T-helper 2 cell treated with Interferon-gamma antibody and Interleukin-4, amounts not matched to agents 5 μg/mL and 100 μg/mL, for 36 hours (primary cell): ENCODE data around the gene LMF2.
A peak's percentile ranks its signal among the peaks of the same experiment; 100 is the strongest.

Experiments used
- DNase-seq: peaks from one replicate; pipeline ENCODE4 v3.0.0; 2021; ENCODE audit warnings: low spot score
- H3K27ac Mint-ChIP-seq: one replicate; pipeline ENCODE4 v1.8.0; 2021; ENCODE audit warnings: mild to moderate bottlenecking, mixed read lengths
- H3K27me3 Mint-ChIP-seq: one replicate; pipeline ENCODE4 v1.8.0; 2021; ENCODE audit warnings: low read depth, mixed read lengths
- H3K36me3 Mint-ChIP-seq: one replicate; pipeline ENCODE4 v1.8.0; 2021; ENCODE audit warnings: low read depth, mixed read lengths
- H3K4me1 Mint-ChIP-seq: one replicate; pipeline ENCODE4 v1.8.0; 2021; ENCODE audit warnings: low read depth, mixed read lengths
- H3K4me3 Mint-ChIP-seq: one replicate; pipeline ENCODE4 v1.8.0; 2022; ENCODE audit warnings: mild to moderate bottlenecking, moderate library complexity, mixed read lengths
- H3K9me3 Mint-ChIP-seq: one replicate; pipeline ENCODE4 v1.8.0; 2021; ENCODE audit warnings: mixed read lengths

LMF2 gene

DNA sequence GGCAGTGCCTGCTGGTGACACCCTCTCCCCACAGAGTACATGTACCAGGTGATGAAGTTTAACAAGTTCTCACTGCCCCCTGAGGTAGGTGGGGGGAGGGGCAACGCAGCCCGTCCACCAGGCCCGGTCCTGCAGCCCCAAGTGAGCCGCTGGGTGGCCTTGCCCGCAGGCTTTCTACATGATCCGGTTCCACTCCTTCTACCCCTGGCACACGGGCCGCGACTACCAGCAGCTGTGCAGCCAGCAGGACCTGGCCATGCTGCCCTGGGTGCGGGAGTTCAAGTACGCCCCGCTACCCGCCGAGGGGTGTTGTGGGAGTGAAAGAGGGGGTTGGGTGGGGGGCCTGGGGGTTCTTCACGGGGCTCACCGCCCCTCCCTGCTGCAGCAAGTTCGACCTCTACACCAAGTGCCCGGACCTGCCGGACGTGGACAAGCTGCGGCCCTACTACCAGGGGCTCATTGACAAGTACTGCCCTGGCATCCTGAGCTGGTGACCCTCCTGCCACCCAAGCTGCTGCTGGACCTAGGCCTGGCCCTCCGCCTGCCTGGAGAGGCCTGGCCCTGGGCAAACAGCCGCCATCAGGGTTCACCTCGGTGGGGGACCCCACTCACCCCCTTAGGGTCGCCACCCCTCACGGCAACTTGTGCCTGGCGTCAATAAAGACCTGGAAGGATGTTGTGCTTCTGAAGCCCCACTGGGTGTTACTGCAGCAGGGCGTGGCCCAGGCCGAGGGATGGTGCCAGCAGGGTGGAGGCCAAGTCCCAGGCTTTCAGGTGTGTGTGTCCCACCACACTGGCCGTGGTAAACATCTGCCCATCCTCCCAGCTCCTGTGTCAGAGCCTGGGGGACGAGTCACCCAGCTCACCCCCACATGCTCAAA lies 17.9 kb downstream of the LMF2 start:
- no peak for DNase-seq
- H3K4me3 Mint-ChIP-seq = no peak overlapping the region
- no peaks in the 10 kb centered on the region for H3K27me3 Mint-ChIP-seq
- no peaks in the 10 kb centered on the region for H3K9me3 Mint-ChIP-seq
- no peak overlapping the region for H3K27ac Mint-ChIP-seq
- peaks cover 6% of the 10 kb centered on the region for H3K4me1 Mint-ChIP-seq
- no peaks in the 10 kb centered on the region for H3K36me3 Mint-ChIP-seq

- no peak overlapping the region for H3K27ac Mint-ChIP-seq
- peaks cover 6% of the 10 kb centered on the region for H3K4me1 Mint-ChIP-seq
- no peak for DNase-seq
- H3K9me3 Mint-ChIP-seq = no peaks in the 10 kb centered on the region
- H3K36me3 Mint-ChIP-seq = no peaks in the 10 kb centered on the region
- H3K27me3 Mint-ChIP-seq = no peaks in the 10 kb centered on the region
- no peak overlapping the region for H3K4me3 Mint-ChIP-seq
These were observed 18.6 kb downstream of the LMF2 start for GRCh38 chr22:50488886-50489285.

DNA sequence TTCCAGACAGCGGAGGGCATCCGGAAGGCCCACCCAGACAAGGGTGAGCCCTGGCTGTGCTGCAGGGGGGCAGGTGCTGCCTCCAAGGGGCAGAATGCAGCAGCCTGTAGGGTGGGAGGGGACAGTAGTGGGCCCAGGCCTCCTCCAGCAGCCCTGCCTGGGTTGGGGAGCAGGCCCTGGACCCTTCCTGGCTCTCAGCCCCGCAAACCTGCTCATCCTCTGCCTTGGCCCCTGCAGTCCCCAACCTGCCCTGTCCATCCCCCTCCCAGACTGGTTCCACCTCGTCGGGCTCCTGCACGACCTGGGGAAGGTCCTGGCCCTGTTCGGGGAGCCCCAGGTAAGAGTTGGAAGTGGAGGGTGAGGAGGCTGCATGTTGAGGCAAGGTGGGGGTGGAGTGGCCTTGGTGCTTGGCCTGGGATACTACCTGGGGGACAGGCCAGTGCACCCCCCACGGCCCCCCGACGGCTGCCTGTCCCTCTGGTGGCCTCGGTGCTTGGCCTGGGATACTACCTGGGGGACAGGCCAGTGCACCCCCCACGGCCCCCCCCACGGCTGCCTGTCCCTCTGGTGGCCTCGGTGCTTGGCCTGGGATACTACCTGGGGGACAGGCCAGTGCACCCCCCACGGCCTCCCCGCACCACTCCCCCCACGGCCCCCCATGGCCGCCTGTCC lies 19.4 kb downstream of the LMF2 start:
- no peak overlapping the region for H3K27ac Mint-ChIP-seq
- DNase-seq = no peak
- H3K4me3 Mint-ChIP-seq = no peak overlapping the region
- peaks cover 6% of the 10 kb centered on the region for H3K4me1 Mint-ChIP-seq
- no peaks in the 10 kb centered on the region for H3K36me3 Mint-ChIP-seq
- H3K9me3 Mint-ChIP-seq = no peaks in the 10 kb centered on the region
- no peaks in the 10 kb centered on the region for H3K27me3 Mint-ChIP-seq

DNA sequence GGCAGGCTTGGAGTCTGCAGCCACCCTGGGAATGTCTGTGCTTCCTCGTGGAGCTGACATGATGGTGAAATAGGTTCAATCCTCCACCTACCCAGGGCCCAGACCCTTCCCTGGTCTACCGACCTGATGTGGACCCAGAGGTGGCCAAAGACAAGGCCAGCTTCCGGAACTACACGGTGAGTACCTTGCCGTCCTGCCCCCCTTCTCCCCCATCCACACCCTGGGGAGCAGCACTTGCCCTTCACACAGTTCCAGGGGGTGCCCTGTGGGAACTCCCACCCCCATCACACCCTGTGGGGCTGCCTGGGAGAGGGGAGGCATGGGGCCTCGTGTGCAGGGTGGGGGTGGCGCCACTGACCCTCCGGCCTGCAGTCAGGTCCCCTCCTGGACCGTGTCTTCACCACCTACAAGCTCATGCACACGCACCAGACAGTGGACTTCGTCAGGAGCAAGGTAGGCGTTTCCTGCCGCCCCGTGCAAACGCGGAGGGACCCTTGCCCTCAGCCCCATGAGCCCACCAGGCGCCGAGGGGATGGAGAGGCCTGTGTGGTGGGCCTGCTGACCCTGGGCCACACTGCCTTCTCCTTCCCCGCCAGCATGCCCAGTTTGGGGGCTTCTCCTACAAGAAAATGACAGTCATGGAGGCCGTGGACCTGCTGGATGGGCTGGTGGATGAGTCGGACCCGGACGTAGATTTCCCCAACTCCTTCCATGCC lies 20.1 kb downstream of the LMF2 start:
- no peaks in the 10 kb centered on the region for H3K9me3 Mint-ChIP-seq
- no peaks in the 10 kb centered on the region for H3K36me3 Mint-ChIP-seq
- no peak overlapping the region for H3K27ac Mint-ChIP-seq
- no peak for DNase-seq
- no peaks in the 10 kb centered on the region for H3K27me3 Mint-ChIP-seq
- H3K4me1 Mint-ChIP-seq = peaks cover 6% of the 10 kb centered on the region
- no peak overlapping the region for H3K4me3 Mint-ChIP-seq

DNA sequence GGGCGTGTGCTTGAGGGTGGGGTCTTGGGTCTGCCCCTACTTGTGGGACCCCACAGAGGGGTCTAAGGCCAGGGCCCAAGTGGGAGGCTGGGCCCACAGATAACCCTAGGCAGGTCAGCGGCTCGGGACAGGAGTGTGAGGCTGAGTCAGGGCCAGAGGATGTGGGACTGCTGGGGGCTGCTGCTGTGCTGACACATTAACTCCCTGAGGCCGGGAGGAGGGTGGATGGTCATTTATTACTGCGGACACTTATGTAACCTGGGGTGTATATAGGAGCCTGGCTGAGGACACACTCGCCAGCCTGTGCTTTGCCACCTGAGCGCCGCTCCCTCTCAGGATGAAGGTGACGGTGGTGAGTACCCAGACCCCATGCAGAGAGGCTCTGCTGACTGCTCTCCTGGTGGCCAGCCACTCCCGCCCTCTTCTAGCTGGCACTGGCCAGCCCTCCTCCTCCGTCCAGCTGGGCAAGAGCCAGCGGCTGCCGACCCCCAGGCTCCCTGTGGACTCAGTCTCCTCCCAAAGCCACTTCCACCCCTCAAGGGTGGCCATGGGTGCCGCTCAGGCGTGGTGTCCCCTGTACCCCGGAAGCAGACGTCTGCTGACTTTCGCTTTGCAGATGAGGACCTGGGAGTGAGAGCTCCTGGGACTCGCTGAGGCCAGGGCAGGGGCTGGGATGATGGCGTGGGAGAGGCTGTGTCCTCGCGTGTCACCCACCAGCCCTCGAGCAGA lies 20.8 kb downstream of the LMF2 start, which contains the start of gene MIOX:
Gene MIOX, plus strand, starts transcription at position 299 of the 729 bp plus-strand sequence. Its CDS starts 39 bp downstream, at position 338.
- Mint-ChIP-seq H3K27ac (no peak within 1 kb of the TSS), H3K4me1 (peaks cover 6% of the 10 kb centered on the region), H3K4me3 (no peak within 1 kb of the TSS), H3K9me3 (no peaks in the 10 kb centered on the region), H3K27me3 (no peaks in the 10 kb centered on the region), H3K36me3 (no peaks in the 10 kb centered on the region)
- DNase-seq = no peak

- no peak for DNase-seq
- H3K27ac Mint-ChIP-seq = peak overlapping the region; percentile 34
These were observed 22.0 kb downstream of the LMF2 start for GRCh38 chr22:50485221-50486131.

GRCh38 chr22:50483977-50484853 lies 23.3 kb downstream of the LMF2 start:
- Mint-ChIP-seq H3K27ac (no peak overlapping the region), H3K27me3 (peaks cover 12% of the 10 kb centered on the region), H3K4me1 (no peaks in the 10 kb centered on the region), H3K36me3 (no peaks in the 10 kb centered on the region), H3K9me3 (no peaks in the 10 kb centered on the region), H3K4me3 (no peak overlapping the region)
- no peak for DNase-seq

More at GRCh38 chr22:50485221-50486131, 22.0 kb downstream of the LMF2 start:
- Mint-ChIP-seq H3K4me3 (no peak overlapping the region), H3K36me3 (no peaks in the 10 kb centered on the region), H3K4me1 (no peaks in the 10 kb centered on the region), H3K9me3 (no peaks in the 10 kb centered on the region), H3K27me3 (peaks cover 2% of the 10 kb centered on the region)

DNA sequence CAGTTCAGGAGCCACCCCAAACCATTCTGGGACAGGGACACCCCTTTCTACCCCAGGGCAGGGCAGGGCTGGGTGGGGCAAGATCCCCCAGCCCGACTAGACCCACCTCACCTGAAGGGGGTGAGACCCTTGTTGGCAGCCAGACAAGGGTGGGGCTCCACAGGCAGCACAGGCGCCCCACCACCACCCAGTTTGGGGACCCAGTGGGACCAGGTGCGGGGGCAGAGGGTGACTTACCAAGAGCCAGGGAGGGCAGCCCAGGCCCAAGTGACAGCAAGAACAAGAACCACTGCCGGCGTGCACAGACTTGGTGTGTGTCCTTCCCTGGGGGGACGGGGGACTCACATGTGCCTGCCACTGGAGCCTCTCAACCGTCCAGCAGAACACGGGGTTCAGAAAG lies 23.9 kb downstream of the LMF2 start:
- Mint-ChIP-seq H3K36me3 (no peaks in the 10 kb centered on the region), H3K27me3 (peaks cover 12% of the 10 kb centered on the region), H3K9me3 (no peaks in the 10 kb centered on the region), H3K4me3 (no peak overlapping the region), H3K27ac (no peak overlapping the region), H3K4me1 (no peaks in the 10 kb centered on the region)
- no peak for DNase-seq

- Mint-ChIP-seq H3K36me3 (no peaks in the 10 kb centered on the region), H3K27me3 (peaks cover 12% of the 10 kb centered on the region), H3K27ac (no peak overlapping the region), H3K4me1 (no peaks in the 10 kb centered on the region), H3K4me3 (peak overlapping the region; percentile 48), H3K9me3 (no peaks in the 10 kb centered on the region)
- DNase-seq = no peak
These were observed 24.4 kb downstream of the LMF2 start for GRCh38 chr22:50483106-50483505.

DNA sequence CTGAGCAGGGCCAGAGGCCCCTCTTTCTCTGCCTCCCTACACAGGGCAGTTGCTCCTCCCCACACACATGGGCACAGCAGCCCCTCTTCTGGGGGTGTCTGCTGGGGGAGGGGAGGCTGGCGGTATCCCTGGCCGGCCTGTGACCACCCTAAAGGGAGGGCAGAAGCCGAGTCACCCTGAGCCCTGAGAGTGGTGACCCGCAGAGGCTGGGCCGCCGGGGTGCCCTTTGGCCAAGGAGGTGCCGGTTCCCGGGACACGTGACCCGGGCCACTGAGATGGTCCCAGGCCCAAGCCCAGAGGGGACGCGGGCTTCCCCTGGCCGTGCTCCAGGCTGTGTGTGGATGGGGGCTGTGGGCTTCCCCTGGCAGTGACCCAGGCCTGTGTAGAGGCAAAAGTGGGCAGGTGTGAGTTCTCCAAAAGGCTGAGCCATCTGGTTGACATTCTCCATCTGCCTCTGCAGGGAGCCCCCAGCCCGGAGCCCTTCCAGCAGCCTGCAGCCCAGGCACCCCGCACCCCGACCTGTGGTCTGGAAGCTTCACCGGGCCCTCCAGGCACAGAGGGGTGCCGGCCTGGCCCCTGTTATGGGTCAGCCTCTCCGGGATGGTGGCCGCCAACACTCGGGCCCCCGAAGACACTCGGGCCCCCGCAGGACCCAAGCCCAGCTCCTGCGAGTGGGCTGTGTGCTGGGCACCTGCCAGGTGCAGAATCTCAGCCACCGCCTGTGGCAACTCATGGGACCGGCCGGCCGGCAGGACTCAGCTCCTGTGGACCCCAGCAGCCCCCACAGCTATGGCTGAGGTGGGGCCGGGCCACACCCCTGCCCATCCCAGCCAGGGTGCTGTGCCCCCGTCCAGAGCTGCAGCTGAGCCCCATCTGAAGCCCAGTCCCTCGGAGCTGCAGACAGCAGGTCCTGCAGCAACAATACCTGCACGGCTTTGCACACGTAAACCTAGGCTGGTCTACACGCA lies 25.1 kb downstream of the LMF2 start:
- DNase-seq = no peak
- Mint-ChIP-seq H3K27ac (peak overlapping the region; percentile 41), H3K4me3 (peak overlapping the region; percentile 79), H3K9me3 (no peaks in the 10 kb centered on the region), H3K4me1 (no peaks in the 10 kb centered on the region), H3K27me3 (peaks cover 12% of the 10 kb centered on the region), H3K36me3 (no peaks in the 10 kb centered on the region)

DNA sequence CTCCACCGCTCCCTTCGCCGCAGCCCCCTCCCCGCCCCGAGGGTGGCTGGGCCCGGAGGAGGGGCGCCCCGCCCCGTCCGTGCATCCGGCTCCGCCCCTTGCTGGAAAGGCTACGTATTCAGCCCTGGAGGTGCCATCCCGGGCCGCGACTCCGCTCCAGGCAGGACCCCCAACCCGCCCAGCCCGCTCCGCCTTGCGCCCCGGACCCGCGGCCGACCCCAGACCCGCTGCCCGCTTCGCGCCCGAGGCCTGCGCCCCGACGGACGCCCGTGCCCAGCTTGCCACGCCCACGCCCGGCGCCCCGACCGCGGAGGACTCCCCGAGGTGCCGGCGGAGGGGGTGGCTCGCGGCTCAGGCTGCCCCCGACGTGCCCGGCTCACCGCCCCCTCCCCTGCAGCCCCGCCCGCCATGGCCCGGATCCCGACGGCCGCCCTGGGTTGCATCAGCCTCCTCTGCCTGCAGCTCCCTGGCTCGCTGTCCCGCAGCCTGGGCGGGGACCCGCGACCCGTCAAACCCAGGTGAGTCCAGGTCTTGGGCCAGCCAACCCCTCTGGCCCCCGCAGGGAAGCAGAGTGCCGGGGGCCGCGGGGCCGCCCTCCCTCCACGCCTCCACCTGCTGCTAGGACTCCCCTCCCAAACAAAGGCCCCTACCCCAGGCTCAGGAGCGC lies 25.9 kb downstream of the LMF2 start, which contains the start of gene ADM2:
Gene ADM2, plus strand, starts transcription at position 104 of the 667 bp plus-strand sequence. Its CDS starts 305 bp downstream, at position 409.
- Mint-ChIP-seq H3K4me3 (peak within 1 kb of the TSS; percentile 80), H3K27me3 (peaks cover 12% of the 10 kb centered on the region), H3K36me3 (no peaks in the 10 kb centered on the region)

More for the DNA sequence above, 25.9 kb downstream of the LMF2 start, which contains the start of gene ADM2:
- DNase-seq = peak; percentile 62
- H3K4me1 Mint-ChIP-seq = peaks cover 4% of the 10 kb centered on the region
- peak within 1 kb of the TSS; percentile 41 for H3K27ac Mint-ChIP-seq
- H3K9me3 Mint-ChIP-seq = no peaks in the 10 kb centered on the region
